Measurements from ENCODE around the gene BCL7B. TPM values are rescaled to one million over a fixed set of nuclear protein-coding genes. Genes with fewer than 3 reads are reported as not detected.

Gene BCL7B
- total RNA-seq, 2 experiments from 2014 or later, result 69.7 to 93.0 TPM

DNA sequence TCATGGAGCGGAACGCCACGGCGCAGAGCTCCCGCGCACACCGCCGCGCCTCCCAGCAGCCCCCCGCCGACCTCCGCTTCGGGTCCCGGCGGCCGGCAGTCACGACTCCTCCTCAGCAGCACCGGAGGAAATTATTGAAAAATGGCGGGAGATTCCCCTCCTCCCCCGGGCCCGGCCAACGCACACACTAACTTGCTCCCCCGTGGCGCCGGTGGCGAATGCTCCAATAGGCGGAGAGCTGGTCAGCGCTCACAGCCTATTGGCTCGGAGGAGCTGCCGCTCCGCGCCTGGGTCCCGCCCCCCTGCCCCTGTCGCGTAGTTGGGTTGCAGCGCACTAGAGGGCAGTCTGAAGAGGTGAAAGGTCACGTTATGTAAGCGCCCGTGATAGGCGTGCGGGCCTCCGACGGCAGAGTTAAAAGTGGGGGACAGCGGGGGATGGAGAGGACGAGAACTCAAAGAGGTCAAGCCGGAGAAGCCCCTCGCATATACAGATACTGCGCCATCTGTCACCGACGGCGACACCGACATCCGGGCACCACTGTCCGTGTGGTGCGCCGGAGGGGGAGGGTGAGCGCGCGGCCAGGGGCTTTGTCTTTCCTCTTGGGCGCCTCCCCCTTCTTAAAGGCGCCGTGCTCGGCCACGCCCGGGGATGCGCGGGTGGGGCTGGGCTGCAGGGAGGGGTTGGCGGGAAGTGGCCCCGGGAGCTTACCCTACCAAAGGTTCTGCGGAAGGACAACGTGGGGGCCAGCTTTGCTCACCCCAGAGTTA lies 35.2 kb downstream of the BCL7B start, which contains the start of gene BAZ1B:
Gene BAZ1B, minus strand, starts transcription at position 189 of the 768 bp plus-strand sequence. CDS start 360 bp downstream, outside the sequence.
- ChIA-PET CTCF (interaction anchor here (0.6 to 4.1 kb wide), 10 partner anchors 9 to 212 kb away, joined by 3 to 18 read pairs (median 4); no protein-coding TSS in a partner anchor), POLR2A (interaction anchor here (0.5 to 1.3 kb wide), 4 partner anchors 9 to 58 kb away, joined by 3 to 7 read pairs (median 5); partner anchors contain the start of gene TBL2)
- Mint-ChIP-seq H3K4me3 (peak within 1 kb of the TSS; percentile 96), H3K9me3 (no peaks in the 10 kb centered on the region), H3K4me1 (peaks cover 57% of the 10 kb centered on the region), H3K27ac (peak within 1 kb of the TSS; percentile 99), H3K27me3 (no peaks in the 10 kb centered on the region), H3K36me3 (ENCODE audit: low read depth) (peaks cover 42% of the 10 kb centered on the region)
- peak; percentile 98 for DNase-seq

DNA sequence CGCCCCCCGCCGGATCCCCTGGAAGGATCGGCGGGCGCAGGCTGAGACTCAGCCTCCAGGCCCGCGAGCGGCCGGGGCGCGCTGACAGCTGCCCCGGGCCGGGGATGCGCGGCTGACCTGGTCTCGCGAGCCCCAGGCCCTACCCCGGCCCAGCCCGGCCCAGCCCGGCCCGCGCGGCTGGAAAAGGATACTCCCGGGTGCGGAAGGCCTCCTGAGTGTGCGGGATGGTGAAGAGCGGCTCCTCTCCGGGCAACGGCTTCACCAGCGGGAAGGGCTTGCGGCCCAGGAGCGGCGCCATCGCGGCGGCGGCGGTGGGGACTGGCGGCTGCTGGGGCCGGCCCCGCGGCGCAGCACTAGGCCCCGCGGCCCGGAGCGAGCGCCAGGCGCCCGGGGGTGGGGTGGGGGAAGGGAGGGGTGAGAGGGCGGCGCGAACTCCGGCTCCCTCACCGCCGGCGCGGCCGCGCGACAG lies 35.8 kb downstream of the BCL7B start:
- Mint-ChIP-seq H3K4me1 (peaks cover 55% of the 10 kb centered on the region), H3K27me3 (no peaks in the 10 kb centered on the region), H3K4me3 (peak overlapping the region; percentile 91), H3K9me3 (no peaks in the 10 kb centered on the region), H3K36me3 (ENCODE audit: low read depth) (peaks cover 43% of the 10 kb centered on the region), H3K27ac (peak overlapping the region; percentile 99)
- POLR2A ChIA-PET, result interaction anchor here (1.0 to 1.3 kb wide), 2 partner anchors 8 to 57 kb away, joined by 5 to 7 read pairs; partner anchors contain the start of gene TBL2
- CTCF ChIA-PET, result interaction anchor here (0.6 to 4.1 kb wide), 6 partner anchors 16 to 213 kb away, joined by 3 to 18 read pairs (median 4); no protein-coding TSS in a partner anchor
- no peak for DNase-seq

DNA sequence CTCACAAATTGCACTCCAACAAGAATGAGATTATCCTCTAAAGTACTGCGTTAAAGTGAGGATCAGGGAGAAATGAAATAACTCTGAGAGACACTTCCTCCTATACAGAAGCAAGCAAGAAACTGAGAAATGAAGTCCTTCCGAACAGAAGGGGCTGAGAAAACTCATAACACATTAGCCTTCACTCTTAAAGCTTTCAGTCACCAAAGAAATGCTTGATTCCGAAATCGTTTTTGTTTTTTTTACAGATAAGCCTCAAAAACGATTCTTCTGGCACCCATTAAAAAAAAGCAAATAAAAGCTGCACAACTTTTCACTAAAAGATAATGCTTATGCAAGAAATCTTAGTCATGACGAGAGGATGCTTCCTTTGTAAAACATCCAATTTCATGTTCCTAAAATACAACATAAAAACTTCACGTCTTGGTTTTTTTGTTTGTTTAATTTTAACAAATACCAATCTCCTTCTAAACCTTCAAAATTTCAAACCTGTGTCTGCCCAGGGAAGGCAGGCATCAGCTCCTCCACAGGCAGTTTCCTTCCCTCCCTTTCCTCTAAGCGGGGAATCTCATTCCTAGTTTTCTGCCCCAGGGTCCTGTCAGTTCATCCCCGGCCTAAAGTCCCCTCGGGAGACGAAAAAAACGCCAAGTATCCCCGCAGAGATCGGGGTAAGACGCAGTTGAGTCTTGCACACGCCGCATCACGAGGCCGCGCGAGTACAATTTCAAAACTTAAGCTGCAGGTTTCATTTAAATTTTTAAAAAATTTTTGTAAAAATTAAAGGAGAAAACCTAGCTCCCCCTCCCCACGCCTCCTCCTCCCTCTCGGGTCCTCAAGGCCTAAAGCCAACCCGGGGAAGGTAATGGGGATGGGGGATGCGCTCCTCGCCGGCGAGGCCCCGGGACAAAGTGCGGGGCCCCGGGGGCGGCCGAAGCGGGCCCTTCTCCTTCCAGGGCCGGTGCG lies 36.5 kb downstream of the BCL7B start:
- Mint-ChIP-seq H3K4me1 (peaks cover 55% of the 10 kb centered on the region), H3K4me3 (peak overlapping the region; percentile 96), H3K9me3 (no peaks in the 10 kb centered on the region), H3K27me3 (no peaks in the 10 kb centered on the region), H3K36me3 (ENCODE audit: low read depth) (peaks cover 43% of the 10 kb centered on the region), H3K27ac (peak overlapping the region; percentile 97)
- CTCF ChIA-PET, result interaction anchor here (1.5 to 4.1 kb wide), 5 partner anchors 17 to 213 kb away, joined by 3 to 18 read pairs (median 5); no protein-coding TSS in a partner anchor
- no peak for DNase-seq
- POLR2A ChIA-PET, result interaction anchor here (0.6 kb wide), 1 partner anchor 95 kb away, joined by 3 read pairs; no protein-coding TSS in a partner anchor

DNA sequence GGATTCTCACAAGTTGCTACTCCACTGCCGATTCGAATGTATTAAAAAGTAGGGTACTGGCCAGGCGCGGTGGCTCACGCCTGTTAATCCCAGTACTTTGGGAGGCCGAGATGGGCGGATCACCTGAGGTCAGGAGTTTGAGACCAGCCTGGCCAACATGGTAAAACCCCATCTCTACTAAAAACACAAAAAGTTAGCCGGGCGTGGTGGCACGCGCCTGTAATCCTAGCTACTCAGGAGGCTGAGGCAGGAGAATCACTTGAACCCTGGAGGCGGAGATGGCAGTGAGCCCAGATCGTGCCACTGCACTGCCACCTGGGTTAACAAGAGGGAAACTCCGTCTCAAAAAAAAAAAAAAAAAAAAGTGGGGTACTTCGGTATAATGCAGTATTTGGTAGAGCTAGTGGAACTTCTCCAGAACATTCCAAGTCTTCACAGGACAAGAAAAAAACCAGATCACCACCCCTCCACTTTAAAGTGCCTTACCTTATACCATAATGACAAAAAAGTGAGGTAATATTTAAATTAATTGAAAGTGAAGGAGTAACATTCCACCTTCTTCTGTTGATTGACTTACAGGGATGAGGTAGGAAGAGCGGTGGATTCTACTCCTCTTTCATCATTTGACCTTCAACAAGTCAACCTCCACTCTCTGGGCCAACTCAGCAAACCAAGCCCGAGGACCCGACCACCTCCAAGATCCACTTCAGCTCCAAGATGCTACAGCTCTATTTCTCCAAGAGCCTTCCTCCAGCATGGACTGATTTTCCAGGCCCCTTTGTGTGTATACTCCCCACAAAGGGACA lies 37.4 kb downstream of the BCL7B start:
- peak; percentile 19 for DNase-seq
- CTCF ChIA-PET, result interaction anchor here (0.6 to 4.1 kb wide), 7 partner anchors 8 to 214 kb away, joined by 3 to 18 read pairs (median 4); no protein-coding TSS in a partner anchor
- no peaks in the 10 kb centered on the region for H3K27me3 Mint-ChIP-seq

DNA sequence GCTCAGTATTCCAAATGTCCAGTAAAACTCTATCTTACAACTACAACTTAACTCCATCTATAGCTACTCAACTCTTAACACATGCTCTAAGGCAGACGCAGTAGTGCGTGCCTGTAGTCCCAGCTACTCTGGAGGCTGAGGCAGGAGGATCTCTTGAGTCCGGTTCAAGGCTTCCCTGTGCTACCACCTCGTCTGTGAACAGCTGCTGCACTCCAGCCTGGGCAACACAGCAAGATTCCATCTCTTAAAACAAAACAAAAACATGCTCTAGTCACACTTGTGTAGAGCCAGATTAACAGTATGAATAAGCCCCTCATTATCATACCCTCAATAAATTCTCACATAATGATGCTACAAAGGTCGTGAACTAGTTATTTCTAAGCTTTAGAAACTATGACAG lies 39.0 kb downstream of the BCL7B start:
- ChIA-PET CTCF (interaction anchor here (1.0 to 2.0 kb wide), 2 partner anchors 13 to 612 kb away, joined by 3 to 9 read pairs; no protein-coding TSS in a partner anchor), POLR2A (no interaction called here)
- H3K4me1 Mint-ChIP-seq, result peaks cover 48% of the 10 kb centered on the region
- no peak for DNase-seq
- H3K36me3 Mint-ChIP-seq (ENCODE audit: low read depth), result peaks cover 49% of the 10 kb centered on the region
- H3K27me3 Mint-ChIP-seq, result no peaks in the 10 kb centered on the region
- H3K4me3 Mint-ChIP-seq, result peak overlapping the region; percentile 96
- no peaks in the 10 kb centered on the region for H3K9me3 Mint-ChIP-seq
- H3K27ac Mint-ChIP-seq, result peak overlapping the region; percentile 42

More for the DNA sequence above, 37.4 kb downstream of the BCL7B start:
- Mint-ChIP-seq H3K4me3 (peak overlapping the region; percentile 96), H3K36me3 (ENCODE audit: low read depth) (peaks cover 47% of the 10 kb centered on the region), H3K4me1 (peaks cover 50% of the 10 kb centered on the region), H3K9me3 (no peaks in the 10 kb centered on the region), H3K27ac (peak overlapping the region; percentile 97)
- POLR2A ChIA-PET, result interaction anchor here (0.6 kb wide), 1 partner anchor 96 kb away, joined by 3 read pairs; no protein-coding TSS in a partner anchor

DNA sequence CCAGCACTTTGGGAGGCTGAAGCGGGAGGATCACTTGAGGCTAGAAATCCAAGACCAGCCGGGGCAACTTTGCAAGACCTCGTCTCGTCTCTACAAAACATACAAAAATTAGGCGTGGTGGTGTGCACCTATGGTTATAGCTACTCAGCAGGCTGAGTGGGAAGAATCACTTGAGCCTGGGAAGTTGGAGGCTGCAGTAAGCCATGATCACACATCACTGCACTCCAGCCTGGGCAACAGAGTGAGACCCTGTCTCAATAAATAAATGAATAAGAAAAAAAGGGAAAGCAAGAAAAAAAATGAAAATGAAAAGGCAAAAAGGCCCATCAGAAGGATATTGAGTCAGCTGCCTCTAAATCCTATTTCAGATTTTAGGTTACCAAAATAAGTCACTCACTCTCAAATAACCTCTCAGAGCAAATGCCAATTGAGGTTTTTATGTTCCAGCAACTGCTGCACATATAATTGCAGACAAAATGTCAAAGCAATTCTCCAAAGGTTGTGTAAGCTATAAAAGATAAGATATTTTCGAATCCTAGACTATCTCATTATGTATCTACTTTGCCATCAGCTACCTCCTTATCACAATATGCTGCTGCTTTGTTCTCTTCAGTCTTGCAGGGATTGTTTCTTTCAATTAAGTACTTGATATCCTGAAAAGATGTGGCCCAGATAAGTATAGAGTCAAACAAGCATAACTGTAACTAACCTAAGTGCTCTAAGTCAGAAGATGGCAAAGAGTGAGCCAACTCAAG lies 40.1 kb downstream of the BCL7B start:
- H3K27ac Mint-ChIP-seq, result peak overlapping the region; percentile 36
- no peaks in the 10 kb centered on the region for H3K27me3 Mint-ChIP-seq
- POLR2A ChIA-PET, result no interaction called here
- no peaks in the 10 kb centered on the region for H3K9me3 Mint-ChIP-seq
- peaks cover 51% of the 10 kb centered on the region for H3K36me3 Mint-ChIP-seq (ENCODE audit: low read depth)
- H3K4me3 Mint-ChIP-seq, result no peak overlapping the region
- CTCF ChIA-PET, result interaction anchor here (0.6 kb wide), 1 partner anchor 614 kb away, joined by 3 read pairs; no protein-coding TSS in a partner anchor
- H3K4me1 Mint-ChIP-seq, result peaks cover 46% of the 10 kb centered on the region
- DNase-seq, result no peak

DNA sequence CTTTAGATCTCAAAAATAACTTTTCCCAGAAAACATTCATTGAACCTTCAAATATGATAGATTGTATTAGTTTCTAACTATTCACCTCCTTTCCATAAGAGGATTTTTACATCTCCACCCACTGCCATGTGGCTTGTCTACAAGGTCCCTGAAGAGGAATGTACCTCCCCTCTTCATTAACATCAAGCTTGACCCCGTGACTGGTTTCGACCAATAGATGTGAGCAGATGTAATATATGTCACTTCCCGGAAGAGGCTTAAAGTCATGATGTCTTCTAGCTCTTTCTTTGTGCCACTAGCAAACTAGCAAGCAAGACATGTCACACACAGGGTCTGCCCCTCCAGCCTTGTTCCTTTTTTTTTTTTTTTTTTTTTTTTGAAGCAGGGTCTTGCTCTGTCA lies 42.3 kb downstream of the BCL7B start:
- H3K27ac Mint-ChIP-seq, result no peak overlapping the region
- peaks cover 51% of the 10 kb centered on the region for H3K36me3 Mint-ChIP-seq (ENCODE audit: low read depth)
- no peaks in the 10 kb centered on the region for H3K9me3 Mint-ChIP-seq
- H3K4me3 Mint-ChIP-seq, result no peak overlapping the region
- peaks cover 49% of the 10 kb centered on the region for H3K4me1 Mint-ChIP-seq
- ChIA-PET POLR2A (no interaction called here), CTCF (interaction anchor here (0.6 to 0.7 kb wide), 2 partner anchors 59 to 465 kb away, joined by 3 to 6 read pairs; no protein-coding TSS in a partner anchor)
- DNase-seq, result no peak
- H3K27me3 Mint-ChIP-seq, result no peaks in the 10 kb centered on the region

DNA sequence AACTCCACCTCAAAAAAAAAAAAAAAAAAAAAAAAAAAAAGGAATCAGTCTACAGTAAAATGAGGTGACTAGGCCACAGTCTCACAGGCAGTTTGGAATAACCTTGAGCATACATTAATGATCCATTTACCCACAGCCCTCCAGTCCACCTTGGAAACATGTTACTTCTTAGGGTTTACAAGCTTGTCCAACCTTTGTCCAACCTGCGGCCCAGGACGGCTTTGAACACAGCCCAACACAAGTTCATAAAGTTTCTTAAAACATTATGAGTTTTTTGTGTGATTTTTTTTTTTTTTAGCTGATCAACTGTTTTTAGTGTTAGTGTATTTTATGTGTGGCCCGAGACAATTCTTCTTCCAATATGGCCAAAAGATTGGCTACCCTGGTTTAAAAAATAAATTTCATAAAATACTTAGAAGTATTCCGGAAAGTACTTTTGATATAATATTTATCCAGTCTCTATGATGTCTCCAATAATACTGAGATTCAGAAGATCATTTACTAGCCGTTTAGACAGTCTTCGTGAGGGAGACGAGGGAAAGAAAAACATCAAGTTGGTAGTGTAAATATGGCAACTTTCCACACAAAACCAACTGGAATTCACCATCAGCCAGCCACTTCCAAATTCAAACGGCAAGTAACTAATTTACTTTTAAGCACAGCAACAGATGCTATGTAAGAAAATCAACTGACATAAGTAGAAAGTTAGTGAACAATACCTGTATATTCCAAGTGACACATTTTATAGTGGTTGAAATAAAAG lies 45.3 kb downstream of the BCL7B start:
- ChIA-PET POLR2A (no interaction called here), CTCF (no interaction called here)
- peaks cover 40% of the 10 kb centered on the region for H3K36me3 Mint-ChIP-seq (ENCODE audit: low read depth)

DNA sequence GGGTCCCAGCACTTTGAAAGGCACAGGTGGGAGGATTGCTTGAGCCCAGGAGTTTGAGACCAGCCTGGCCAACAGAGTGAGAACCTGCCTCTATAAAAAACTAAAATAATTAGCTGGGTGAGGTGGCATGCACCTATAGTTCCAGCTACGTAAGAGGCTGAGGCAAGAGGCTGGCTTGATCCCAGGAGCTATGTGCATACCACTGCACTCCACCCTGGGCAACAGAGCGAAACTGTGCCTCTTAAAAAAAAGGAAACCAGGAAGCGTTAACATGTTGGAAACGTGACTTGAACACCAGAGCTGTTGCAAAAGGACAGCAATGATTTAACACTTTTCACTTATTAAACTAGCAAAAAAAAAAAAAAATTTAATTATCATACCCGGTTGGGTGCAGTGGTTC lies 48.0 kb downstream of the BCL7B start:
- peaks cover 14% of the 10 kb centered on the region for H3K4me1 Mint-ChIP-seq
- POLR2A ChIA-PET, result no interaction called here
- H3K36me3 Mint-ChIP-seq (ENCODE audit: low read depth), result peaks cover 51% of the 10 kb centered on the region

More for the DNA sequence above, 45.3 kb downstream of the BCL7B start:
- Mint-ChIP-seq H3K4me1 (peaks cover 23% of the 10 kb centered on the region), H3K27ac (peak overlapping the region; percentile 36), H3K9me3 (no peaks in the 10 kb centered on the region), H3K4me3 (no peak overlapping the region), H3K27me3 (no peaks in the 10 kb centered on the region)
- DNase-seq, result no peak

DNA sequence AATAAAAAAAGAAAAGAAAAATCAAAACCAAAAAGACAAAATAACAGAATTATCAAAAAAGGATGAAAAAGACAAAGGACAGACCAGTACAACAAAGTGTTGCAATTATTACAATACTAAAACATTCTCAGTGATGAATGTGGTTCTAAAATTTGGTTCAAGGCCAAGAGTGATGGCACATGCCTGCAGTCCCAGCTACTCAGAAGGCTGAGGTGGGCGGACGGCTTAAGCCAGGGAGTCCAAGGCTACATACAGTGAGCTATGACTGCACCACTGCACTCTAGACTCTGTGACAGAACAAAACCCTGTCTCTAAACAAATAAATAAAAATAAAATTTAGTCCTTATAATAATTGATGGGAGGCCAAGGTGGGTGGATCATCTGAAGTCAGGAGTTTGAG lies 49.9 kb downstream of the BCL7B start:
- H3K4me3 Mint-ChIP-seq, result no peak overlapping the region
- DNase-seq, result no peak
- H3K9me3 Mint-ChIP-seq, result no peaks in the 10 kb centered on the region
- H3K27ac Mint-ChIP-seq, result no peak overlapping the region
- peaks cover 57% of the 10 kb centered on the region for H3K36me3 Mint-ChIP-seq (ENCODE audit: low read depth)
- H3K27me3 Mint-ChIP-seq, result no peaks in the 10 kb centered on the region
- POLR2A ChIA-PET, result no interaction called here
- CTCF ChIA-PET, result interaction anchor here (1.2 to 1.5 kb wide), 2 partner anchors 12 to 35 kb away, joined by 4 to 5 read pairs; no protein-coding TSS in a partner anchor
- H3K4me1 Mint-ChIP-seq, result peaks cover 9% of the 10 kb centered on the region

More for the DNA sequence above, 48.0 kb downstream of the BCL7B start:
- Mint-ChIP-seq H3K27me3 (no peaks in the 10 kb centered on the region), H3K9me3 (no peaks in the 10 kb centered on the region), H3K27ac (no peak overlapping the region), H3K4me3 (no peak overlapping the region)
- no peak for DNase-seq
- CTCF ChIA-PET, result interaction anchor here (1.4 kb wide), 1 partner anchor 13 kb away, joined by 4 read pairs; no protein-coding TSS in a partner anchor
